ENCODE measurements around the gene RPL39L.

DNA sequence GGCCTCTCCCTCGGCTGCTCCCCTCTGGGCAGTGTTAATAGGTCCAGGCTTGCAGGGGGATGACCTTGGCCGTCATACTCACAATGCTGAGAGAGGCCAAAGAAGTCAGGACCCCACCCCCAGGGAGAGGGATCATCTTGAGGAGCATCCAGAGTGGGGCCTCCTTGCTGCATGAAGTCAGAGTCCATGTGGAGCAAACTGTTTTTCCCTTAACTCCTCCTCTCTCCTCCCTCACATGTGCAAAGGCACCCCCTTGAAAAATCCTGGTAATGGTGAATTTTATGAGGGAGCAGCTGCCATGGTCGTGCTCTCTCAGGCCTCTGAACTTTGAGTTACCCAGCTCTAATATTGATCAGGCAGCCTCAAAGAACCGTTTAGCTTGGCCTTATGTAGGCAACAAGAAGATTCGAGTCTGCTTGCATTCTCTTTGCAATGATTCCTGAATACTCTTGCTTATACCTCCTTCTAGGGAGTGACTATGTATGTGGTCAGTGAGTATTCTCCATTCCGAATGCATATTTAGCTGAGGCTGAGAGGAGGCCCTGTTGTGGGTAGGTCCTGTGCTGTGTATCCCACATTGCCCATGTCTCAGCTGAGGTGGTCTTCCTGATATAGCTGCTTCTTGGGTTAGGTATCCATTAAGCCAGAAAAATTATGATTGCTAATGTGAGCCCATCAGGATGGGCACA lies 23.1 kb upstream of the RPL39L start:
- TF ChIP-seq, protein P1, sequence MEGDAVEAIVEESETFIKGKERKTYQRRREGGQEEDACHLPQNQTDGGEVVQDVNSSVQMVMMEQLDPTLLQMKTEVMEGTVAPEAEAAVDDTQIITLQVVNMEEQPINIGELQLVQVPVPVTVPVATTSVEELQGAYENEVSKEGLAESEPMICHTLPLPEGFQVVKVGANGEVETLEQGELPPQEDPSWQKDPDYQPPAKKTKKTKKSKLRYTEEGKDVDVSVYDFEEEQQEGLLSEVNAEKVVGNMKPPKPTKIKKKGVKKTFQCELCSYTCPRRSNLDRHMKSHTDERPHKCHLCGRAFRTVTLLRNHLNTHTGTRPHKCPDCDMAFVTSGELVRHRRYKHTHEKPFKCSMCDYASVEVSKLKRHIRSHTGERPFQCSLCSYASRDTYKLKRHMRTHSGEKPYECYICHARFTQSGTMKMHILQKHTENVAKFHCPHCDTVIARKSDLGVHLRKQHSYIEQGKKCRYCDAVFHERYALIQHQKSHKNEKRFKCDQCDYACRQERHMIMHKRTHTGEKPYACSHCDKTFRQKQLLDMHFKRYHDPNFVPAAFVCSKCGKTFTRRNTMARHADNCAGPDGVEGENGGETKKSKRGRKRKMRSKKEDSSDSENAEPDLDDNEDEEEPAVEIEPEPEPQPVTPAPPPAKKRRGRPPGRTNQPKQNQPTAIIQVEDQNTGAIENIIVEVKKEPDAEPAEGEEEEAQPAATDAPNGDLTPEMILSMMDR (IDR thresholded peaks at IDR 0.05) = no peak
- TF ChIP-seq POLR2A (IDR thresholded peaks at IDR 0.05) = no peak
